Hepatocyte (in vitro differentiated cells): ENCODE results near the gene ROBO1.

Experiments
- CTCF ChIP-seq: fragments of 200-600 bp; sonication (generic); IDR thresholded peaks from 2 replicates; pipeline ENCODE4 v1.5.1; 2016; ENCODE audit warnings: antibody characterized with exemption, mild to moderate bottlenecking; ENCODE audit not compliant: poor library complexity
- EZH2 ChIP-seq: fragments of 200-600 bp; sonication (generic); IDR thresholded peaks from 2 replicates; pipeline ENCODE4 v1.6.1; 2016; ENCODE audit warnings: antibody characterized with exemption, mild to moderate bottlenecking, borderline replicate concordance

GRCh38 chr3:78749056-78749455 lies 1018.7 kb downstream of the ROBO1 start:
- TF ChIP-seq CTCF (no peak), EZH2 (no peak)
